HepG2 (cell line): ENCODE results near the gene AMZ1. TPM values are rescaled to one million over a fixed set of nuclear protein-coding genes. Genes with fewer than 3 reads are reported as not detected.

ENCODE experiments used
- HIC2 ChIP-seq: sonication (generic); formaldehyde crosslinking; IDR thresholded peaks from 2 replicates; pipeline ENCODE4 v1.9.0; 2022; ENCODE audit warnings: low read depth, missing genetic modification reagents
- NR1H2 ChIP-seq: sonication (generic); formaldehyde crosslinking; IDR thresholded peaks from 2 replicates; pipeline ENCODE4 v1.8.1; 2022; ENCODE audit warnings: low read depth, missing genetic modification reagents, borderline replicate concordance
- TERF1 ChIP-seq: sonication (generic); formaldehyde crosslinking; IDR thresholded peaks from 2 replicates; pipeline ENCODE4 v1.8.0; 2022; ENCODE audit warnings: mild to moderate bottlenecking, missing genetic modification reagents, moderate library complexity
- ZNF382 ChIP-seq: sonication (generic); formaldehyde crosslinking; IDR thresholded peaks from 2 replicates; pipeline ENCODE4 v1.5.0; 2020; ENCODE audit warnings: missing genetic modification reagents, mild to moderate bottlenecking, borderline replicate concordance
- ZNF878 ChIP-seq: sonication (generic); formaldehyde crosslinking; IDR thresholded peaks from 2 replicates; pipeline ENCODE4 v1.8.1; 2023; ENCODE audit warnings: mild to moderate bottlenecking, missing genetic modification reagents, moderate library complexity
- polyA plus RNA-seq, 8 experiments: library from polyadenylated mRNA; depleted of rRNA in 3 of 8; stranded (reverse) in 7 of 8; unstranded in 1 of 8; fragments of >200 nt; fragmentation: Illumina TruSeq in 4 of 8; extraction: Trizol in 4 of 8; gene quantifications; 2 replicates each; pipeline versions ENCODE4 v1.2.1 to v1.2.3, GENCODE V29; 2011 to 2016; ENCODE audit warnings: low read depth in 4 of 8, missing spikeins in 1 of 8, mixed read lengths in 1 of 8; ENCODE audit not compliant: insufficient read depth in 1 of 8
- total RNA-seq, 5 experiments: library from RNA; depleted of rRNA; stranded (reverse); fragments of >200 nt; fragmentation: Illumina TruSeq; extraction: Trizol; gene quantifications; 2 replicates each; pipeline ENCODE4 v1.2.3, GENCODE V29; 2016; ENCODE audit warnings: low read depth in 1 of 5
- TF ChIP-seq, protein P1 (sequence below): sonication (generic); formaldehyde crosslinking; conservative IDR thresholded peaks from 2 replicates; pipeline ENCODE4 v1.5.0; 2020; ENCODE audit warnings: missing genetic modification reagents
- TF ChIP-seq, protein P2 (sequence below): IDR thresholded peaks from 2 replicates; pipeline ENCODE4 v1.6.1; 2016
- TF ChIP-seq, protein P3 (sequence below): sonication (generic); formaldehyde crosslinking; IDR thresholded peaks from 2 replicates; pipeline ENCODE4 v1.9.0; 2021; ENCODE audit warnings: missing genetic modification reagents, mild to moderate bottlenecking, borderline replicate concordance
- TF ChIP-seq, protein P4 (sequence below): sonication (generic); formaldehyde crosslinking; IDR thresholded peaks from 2 replicates; pipeline ENCODE4; 2020; ENCODE audit warnings: missing genetic modification reagents, mild to moderate bottlenecking, borderline replicate concordance
- TF ChIP-seq, protein P5 (sequence below): IDR thresholded peaks from 2 replicates; pipeline ENCODE4 v1.6.1; 2012; ENCODE audit warnings: low read depth, low read length, improper control_type of control experiment
- TF ChIP-seq, protein P6 (sequence below): sonication (generic); formaldehyde crosslinking; IDR thresholded peaks from 2 replicates; pipeline ENCODE4 v1.4.0; 2020; ENCODE audit warnings: mild to moderate bottlenecking, missing genetic modification reagents

The AMZ1 gene
- total and polyA plus RNA-seq, 2 of the 13 experiments (the other 11 are each of a cell fraction or from before 2014, with no cell fraction given): 0.03 TPM; not detected in 1

DNA sequence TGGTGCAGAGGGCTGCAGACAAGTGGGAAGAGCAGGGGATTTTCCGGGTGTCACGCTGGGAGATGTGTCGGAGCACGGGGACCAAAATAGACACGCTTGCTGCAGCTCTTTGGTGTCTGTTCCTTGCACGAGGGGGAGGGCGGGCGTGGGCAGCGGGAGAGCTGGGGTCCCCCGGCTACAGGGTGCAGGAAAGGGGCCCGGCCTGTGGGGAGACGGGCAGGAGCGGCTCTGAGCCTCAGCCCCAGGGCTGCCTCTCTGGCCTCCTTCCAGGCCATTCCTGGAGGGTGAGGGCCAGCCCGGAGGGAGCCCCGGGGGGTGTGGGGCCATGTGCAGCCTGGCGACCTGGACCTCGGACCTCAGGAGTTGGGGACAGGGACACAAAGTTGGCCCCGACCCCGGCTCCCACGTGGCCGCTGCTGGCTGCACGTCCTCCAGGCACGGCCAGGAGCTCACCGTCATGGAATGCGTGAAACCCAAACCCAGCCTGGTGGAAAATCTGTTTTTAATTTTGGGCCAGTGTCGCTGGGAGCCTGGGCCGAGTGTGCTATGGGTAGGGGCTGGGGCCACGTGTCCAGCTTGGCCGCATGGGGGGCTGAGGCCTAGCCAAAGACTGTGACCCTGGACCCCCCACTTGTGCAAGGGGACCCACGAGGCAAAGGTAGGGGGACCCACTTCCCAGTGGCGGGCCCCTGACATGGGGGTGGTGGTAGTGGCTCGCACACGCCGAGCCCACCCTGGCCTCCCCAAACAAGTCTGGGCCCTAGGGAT lies 49.6 kb upstream of the AMZ1 start (continued):
- TF ChIP-seq HIC2 (CRISPR knock-in tag) (peak; percentile 87; the same call in 1 of the 2 replicates), ZNF382 (no peak), NR1H2 (CRISPR knock-in tag) (no peak), TERF1 (no peak), ZNF878 (peak; percentile 89; the same call in 1 of the 2 replicates)
- TF ChIP-seq, protein P1, sequence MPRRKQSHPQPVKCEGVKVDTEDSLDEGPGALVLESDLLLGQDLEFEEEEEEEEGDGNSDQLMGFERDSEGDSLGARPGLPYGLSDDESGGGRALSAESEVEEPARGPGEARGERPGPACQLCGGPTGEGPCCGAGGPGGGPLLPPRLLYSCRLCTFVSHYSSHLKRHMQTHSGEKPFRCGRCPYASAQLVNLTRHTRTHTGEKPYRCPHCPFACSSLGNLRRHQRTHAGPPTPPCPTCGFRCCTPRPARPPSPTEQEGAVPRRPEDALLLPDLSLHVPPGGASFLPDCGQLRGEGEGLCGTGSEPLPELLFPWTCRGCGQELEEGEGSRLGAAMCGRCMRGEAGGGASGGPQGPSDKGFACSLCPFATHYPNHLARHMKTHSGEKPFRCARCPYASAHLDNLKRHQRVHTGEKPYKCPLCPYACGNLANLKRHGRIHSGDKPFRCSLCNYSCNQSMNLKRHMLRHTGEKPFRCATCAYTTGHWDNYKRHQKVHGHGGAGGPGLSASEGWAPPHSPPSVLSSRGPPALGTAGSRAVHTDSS (CRISPR knock-in tag): no peak
- TF ChIP-seq, protein P2, sequence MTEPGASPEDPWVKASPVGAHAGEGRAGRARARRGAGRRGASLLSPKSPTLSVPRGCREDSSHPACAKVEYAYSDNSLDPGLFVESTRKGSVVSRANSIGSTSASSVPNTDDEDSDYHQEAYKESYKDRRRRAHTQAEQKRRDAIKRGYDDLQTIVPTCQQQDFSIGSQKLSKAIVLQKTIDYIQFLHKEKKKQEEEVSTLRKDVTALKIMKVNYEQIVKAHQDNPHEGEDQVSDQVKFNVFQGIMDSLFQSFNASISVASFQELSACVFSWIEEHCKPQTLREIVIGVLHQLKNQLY (CRISPR knock-in tag): peak; percentile 90; the same call in 1 of the 2 replicates
- TF ChIP-seq, protein P3, sequence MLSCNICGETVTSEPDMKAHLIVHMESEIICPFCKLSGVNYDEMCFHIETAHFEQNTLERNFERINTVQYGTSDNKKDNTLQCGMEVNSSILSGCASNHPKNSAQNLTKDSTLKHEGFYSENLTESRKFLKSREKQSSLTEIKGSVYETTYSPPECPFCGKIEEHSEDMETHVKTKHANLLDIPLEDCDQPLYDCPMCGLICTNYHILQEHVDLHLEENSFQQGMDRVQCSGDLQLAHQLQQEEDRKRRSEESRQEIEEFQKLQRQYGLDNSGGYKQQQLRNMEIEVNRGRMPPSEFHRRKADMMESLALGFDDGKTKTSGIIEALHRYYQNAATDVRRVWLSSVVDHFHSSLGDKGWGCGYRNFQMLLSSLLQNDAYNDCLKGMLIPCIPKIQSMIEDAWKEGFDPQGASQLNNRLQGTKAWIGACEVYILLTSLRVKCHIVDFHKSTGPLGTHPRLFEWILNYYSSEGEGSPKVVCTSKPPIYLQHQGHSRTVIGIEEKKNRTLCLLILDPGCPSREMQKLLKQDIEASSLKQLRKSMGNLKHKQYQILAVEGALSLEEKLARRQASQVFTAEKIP (CRISPR knock-in tag): no peak
- TF ChIP-seq, protein P4, sequence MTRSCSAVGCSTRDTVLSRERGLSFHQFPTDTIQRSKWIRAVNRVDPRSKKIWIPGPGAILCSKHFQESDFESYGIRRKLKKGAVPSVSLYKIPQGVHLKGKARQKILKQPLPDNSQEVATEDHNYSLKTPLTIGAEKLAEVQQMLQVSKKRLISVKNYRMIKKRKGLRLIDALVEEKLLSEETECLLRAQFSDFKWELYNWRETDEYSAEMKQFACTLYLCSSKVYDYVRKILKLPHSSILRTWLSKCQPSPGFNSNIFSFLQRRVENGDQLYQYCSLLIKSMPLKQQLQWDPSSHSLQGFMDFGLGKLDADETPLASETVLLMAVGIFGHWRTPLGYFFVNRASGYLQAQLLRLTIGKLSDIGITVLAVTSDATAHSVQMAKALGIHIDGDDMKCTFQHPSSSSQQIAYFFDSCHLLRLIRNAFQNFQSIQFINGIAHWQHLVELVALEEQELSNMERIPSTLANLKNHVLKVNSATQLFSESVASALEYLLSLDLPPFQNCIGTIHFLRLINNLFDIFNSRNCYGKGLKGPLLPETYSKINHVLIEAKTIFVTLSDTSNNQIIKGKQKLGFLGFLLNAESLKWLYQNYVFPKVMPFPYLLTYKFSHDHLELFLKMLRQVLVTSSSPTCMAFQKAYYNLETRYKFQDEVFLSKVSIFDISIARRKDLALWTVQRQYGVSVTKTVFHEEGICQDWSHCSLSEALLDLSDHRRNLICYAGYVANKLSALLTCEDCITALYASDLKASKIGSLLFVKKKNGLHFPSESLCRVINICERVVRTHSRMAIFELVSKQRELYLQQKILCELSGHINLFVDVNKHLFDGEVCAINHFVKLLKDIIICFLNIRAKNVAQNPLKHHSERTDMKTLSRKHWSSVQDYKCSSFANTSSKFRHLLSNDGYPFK: no peak
- TF ChIP-seq, protein P5, sequence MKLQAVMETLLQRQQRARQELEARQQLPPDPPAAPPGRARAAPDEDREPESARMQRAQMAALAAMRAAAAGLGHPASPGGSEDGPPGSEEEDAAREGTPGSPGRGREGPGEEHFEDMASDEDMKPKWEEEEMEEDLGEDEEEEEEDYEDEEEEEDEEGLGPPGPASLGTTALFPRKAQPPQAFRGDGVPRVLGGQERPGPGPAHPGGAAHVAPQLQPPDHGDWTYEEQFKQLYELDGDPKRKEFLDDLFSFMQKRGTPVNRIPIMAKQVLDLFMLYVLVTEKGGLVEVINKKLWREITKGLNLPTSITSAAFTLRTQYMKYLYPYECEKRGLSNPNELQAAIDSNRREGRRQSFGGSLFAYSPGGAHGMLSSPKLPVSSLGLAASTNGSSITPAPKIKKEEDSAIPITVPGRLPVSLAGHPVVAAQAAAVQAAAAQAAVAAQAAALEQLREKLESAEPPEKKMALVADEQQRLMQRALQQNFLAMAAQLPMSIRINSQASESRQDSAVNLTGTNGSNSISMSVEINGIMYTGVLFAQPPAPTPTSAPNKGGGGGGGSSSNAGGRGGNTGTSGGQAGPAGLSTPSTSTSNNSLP: no peak
- TF ChIP-seq, protein P6, sequence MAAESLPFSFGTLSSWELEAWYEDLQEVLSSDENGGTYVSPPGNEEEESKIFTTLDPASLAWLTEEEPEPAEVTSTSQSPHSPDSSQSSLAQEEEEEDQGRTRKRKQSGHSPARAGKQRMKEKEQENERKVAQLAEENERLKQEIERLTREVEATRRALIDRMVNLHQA: no peak
